Measurements from ENCODE around the gene MICALL1.
"Not testable (repeated sequence)": the region's sequence is repeated elsewhere in the genome, so short reads cannot be mapped to it uniquely, and the experiment has no call there.

The MICALL1 gene

DNA sequence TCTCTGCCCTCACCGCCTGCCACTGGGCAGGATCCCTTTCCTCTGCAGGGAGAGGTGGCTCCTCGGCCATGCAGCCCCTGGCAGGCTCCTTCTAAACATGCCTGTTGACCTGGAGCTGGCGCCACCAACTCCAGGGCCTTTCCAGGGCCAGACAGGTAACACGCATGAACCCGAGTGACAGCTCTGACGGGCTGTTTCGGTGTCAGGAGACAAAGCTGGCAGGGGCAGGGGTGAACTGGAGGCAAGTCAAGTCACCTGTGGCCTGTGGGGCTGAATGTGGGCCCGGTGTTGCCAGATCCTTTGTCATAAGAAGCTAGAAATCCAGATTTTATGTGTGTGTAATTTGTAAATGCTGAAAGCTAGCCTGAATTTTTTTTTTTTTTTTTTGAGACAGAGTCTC lies 36.0 kb downstream of the MICALL1 start:
- ChIA-PET CTCF (interaction anchor here (1.5 kb wide), 1 partner anchor 8 kb away, joined by 5 read pairs; no protein-coding TSS in a partner anchor), POLR2A (interaction anchor here (0.6 to 2.0 kb wide), 2 partner anchors 11 to 37 kb away, joined by 3 to 9 read pairs; partner anchors contain the start of genes C22orf23 and POLR2F)
- TF ChIP-seq FOXM1 (IDR thresholded peaks at IDR 0.05; ENCODE audit: borderline replicate concordance) (no peak), TARDBP (IDR thresholded peaks at IDR 0.05) (no peak), ELF4 (IDR thresholded peaks at IDR 0.05) (no peak), NFRKB (IDR thresholded peaks at IDR 0.05) (no peak), SUZ12 (IDR thresholded peaks at IDR 0.05) (no peak), BHLHE40 (IDR thresholded peaks at IDR 0.05; ENCODE audit: borderline replicate concordance) (no peak), ZNF384 (IDR thresholded peaks at IDR 0.05) (no peak), SP1 (IDR thresholded peaks at IDR 0.05) (no peak), FOXK2 (IDR thresholded peaks at IDR 0.05) (no peak), FOXA1 (IDR thresholded peaks at IDR 0.05) (no peak), ARNT (IDR thresholded peaks at IDR 0.05) (no peak), CTBP1 (IDR thresholded peaks at IDR 0.05; ENCODE audit: borderline replicate concordance) (no peak), HDGF (IDR thresholded peaks at IDR 0.05; ENCODE audit: borderline replicate concordance) (no peak), L3MBTL2 (conservative IDR thresholded peaks at IDR 0.05) (no peak)
- TF ChIP-seq, protein P1, sequence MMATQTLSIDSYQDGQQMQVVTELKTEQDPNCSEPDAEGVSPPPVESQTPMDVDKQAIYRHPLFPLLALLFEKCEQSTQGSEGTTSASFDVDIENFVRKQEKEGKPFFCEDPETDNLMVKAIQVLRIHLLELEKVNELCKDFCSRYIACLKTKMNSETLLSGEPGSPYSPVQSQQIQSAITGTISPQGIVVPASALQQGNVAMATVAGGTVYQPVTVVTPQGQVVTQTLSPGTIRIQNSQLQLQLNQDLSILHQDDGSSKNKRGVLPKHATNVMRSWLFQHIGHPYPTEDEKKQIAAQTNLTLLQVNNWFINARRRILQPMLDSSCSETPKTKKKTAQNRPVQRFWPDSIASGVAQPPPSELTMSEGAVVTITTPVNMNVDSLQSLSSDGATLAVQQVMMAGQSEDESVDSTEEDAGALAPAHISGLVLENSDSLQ (IDR thresholded peaks at IDR 0.05), result no peak
- DNase-seq (ENCODE audit: extremely low spot score), result no peak

DNA sequence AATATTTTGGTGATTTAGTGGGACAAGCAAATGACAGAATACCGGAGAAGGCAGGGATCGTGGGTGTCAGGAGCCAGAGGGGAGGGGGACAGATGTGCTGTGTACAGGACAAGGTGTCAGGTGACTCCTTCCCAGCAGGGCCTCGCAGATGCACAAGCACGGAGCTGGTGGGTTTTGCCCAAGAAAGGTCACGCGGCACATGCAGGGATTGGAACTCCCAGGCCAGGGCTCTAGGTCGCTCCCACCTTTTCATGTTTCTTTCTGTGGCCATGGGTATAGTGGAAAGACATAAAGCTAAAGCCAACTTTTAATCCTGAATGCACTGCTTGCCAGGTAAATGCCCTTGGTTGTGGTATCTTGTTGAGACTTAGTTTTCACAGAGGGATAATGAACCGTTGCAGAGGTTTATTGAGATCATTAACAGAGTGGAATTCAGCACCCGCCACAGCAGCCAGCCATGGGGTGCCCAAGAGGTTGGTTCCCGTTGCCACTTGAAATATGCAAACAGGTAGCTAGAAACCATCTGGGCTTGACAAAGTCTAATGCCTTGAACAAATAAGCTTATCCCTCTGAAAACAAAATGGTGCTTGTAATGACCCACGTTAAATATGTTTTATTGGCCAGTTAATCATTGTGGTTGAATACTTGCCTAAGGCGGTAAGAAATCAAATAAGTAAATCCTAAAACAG lies 37.2 kb downstream of the MICALL1 start:
- TF ChIP-seq ZNF384 (IDR thresholded peaks at IDR 0.05) (no peak), NFRKB (IDR thresholded peaks at IDR 0.05) (no peak), ELF4 (IDR thresholded peaks at IDR 0.05) (no peak), L3MBTL2 (conservative IDR thresholded peaks at IDR 0.05) (no peak), FOXK2 (IDR thresholded peaks at IDR 0.05) (no peak), TARDBP (IDR thresholded peaks at IDR 0.05) (no peak), SP1 (IDR thresholded peaks at IDR 0.05) (no peak), HDGF (IDR thresholded peaks at IDR 0.05; ENCODE audit: borderline replicate concordance) (no peak), FOXA1 (IDR thresholded peaks at IDR 0.05) (no peak), LEF1 (IDR thresholded peaks at IDR 0.05; ENCODE audit: borderline replicate concordance) (no peak), BHLHE40 (IDR thresholded peaks at IDR 0.05; ENCODE audit: borderline replicate concordance) (no peak)
- POLR2A ChIA-PET, result interaction anchor here (2.0 kb wide), 1 partner anchor 10 kb away, joined by 9 read pairs; the partner anchor contains the start of genes C22orf23 and POLR2F
- DNase-seq (ENCODE audit: extremely low spot score), result no peak
- CTCF ChIA-PET, result interaction anchor here (1.2 to 1.5 kb wide), 2 partner anchors 9 to 10 kb away, joined by 3 to 5 read pairs; no protein-coding TSS in a partner anchor

DNA sequence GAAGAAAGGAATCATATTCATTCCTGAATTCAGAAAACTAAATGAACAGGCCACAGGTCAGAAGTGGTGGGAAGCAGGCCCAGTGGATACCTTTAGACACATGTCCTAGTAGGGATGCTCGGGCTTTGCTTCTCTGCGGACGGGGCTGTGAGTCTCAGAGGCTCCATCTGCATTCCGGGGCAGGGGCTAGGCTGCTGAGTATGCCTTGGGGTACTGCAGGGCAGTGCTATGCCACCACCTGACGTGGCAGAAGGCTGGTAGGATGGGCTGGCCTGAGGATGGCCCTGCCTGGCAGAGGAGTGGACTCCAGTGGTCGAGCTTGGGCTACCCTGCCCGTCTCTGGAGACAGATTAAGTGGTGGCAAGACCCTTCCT lies 37.7 kb downstream of the MICALL1 start:
- ChIA-PET CTCF (interaction anchor here (1.2 to 1.6 kb wide), 3 partner anchors 10 to 127 kb away, joined by 3 to 5 read pairs (median 3); no protein-coding TSS in a partner anchor), POLR2A (interaction anchor here (2.0 kb wide), 1 partner anchor 10 kb away, joined by 9 read pairs; the partner anchor contains the start of genes C22orf23 and POLR2F)
- DNase-seq (ENCODE audit: extremely low spot score), result no peak
- TF ChIP-seq FOXK2 (IDR thresholded peaks at IDR 0.05) (no peak), ARNT (IDR thresholded peaks at IDR 0.05) (no peak)

DNA sequence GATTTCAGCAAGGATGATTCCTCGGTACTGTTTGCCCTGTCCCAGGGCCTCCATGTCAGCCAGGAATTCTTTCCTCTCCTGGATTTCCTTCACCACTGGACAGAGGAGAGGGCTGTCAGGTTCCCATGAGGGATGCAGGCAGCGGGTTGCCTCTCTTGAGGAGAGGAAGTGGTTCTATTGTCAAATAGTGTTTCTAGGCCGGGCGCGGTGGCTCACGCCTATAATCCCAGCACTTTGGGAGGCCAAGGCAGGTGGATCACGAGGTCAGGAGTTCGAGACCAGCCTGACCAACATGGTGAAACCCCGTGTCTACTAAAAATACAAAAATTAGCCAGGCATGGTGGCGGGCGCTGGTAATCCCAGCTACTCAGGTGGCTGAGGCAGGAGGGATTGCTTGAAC lies 38.3 kb downstream of the MICALL1 start:
- CTCF ChIA-PET, result interaction anchor here (1.6 kb wide), 1 partner anchor 127 kb away, joined by 3 read pairs; no protein-coding TSS in a partner anchor
- POLR2A ChIA-PET; DNase-seq (ENCODE audit: extremely low spot score): not testable (repeated sequence)

DNA sequence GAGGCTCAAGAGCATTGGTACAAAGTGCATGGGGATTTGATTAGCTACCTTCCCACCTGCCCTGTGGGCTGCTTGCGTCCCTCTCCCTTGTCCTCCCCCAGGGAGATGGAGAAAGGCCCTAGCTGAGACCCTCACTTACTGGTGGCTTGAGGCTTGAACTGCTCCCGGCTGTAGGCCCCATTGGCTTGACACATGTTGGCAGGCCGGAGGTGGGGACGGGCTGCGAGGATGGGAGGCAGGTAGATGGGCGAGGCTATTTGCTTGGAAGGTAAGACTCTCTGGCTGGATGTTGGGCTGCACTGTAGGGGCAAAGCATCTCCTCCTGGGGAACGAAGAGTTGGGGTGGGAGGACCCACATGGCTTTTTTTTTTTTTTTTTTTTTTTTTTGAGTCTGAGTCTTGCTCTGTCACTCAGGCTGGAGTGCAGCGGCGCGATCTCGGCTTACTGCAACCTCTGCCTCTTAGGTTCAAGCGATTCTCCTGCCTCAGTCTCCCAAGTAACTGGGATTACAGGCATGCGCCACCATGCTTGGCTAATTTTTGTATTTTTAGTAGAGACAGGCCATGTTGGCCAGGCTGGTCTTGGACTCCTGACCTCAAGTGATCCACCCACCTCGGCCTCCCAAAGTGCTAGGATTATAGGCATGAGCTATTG lies 41.2 kb downstream of the MICALL1 start:
- DNase-seq (ENCODE audit: extremely low spot score); POLR2A ChIA-PET: not testable (repeated sequence)
- CTCF ChIA-PET, result interaction anchor here (0.7 kb wide), 1 partner anchor 17 kb away, joined by 11 read pairs; no protein-coding TSS in a partner anchor

DNA sequence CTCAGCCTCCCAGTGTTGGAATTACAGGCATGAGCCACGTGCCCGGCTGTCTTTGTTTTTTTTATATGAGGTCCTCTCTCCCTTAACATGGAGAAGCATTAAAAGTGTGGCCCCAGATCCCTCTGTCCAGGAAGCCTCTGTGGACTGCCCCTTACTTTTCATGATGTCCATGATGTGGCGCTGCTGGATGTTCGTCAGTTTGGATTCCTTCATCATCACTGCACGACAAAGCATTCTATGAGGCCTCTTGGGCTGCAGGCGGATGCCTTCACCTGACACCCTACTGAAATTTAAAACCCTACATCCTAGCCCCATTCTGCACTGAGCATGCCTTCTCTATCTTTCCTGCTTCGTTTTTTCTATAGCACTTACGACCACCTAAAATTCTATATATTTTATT lies 45.2 kb downstream of the MICALL1 start:
- ChIA-PET CTCF (interaction anchor here (0.6 kb wide), 1 partner anchor 134 kb away, joined by 3 read pairs; no protein-coding TSS in a partner anchor), POLR2A (no interaction called here)
- DNase-seq (ENCODE audit: extremely low spot score), result peak; percentile 54
- TF ChIP-seq ELF4 (IDR thresholded peaks at IDR 0.05) (no peak), FOXM1 (IDR thresholded peaks at IDR 0.05; ENCODE audit: borderline replicate concordance) (no peak), BHLHE40 (IDR thresholded peaks at IDR 0.05; ENCODE audit: borderline replicate concordance) (no peak), ARNT (IDR thresholded peaks at IDR 0.05) (no peak), CTBP1 (IDR thresholded peaks at IDR 0.05; ENCODE audit: borderline replicate concordance) (no peak), FOXA1 (IDR thresholded peaks at IDR 0.05) (no peak), FOXK2 (IDR thresholded peaks at IDR 0.05) (no peak), NFRKB (IDR thresholded peaks at IDR 0.05) (no peak), TARDBP (IDR thresholded peaks at IDR 0.05) (no peak), ZNF384 (IDR thresholded peaks at IDR 0.05) (no peak), HDGF (IDR thresholded peaks at IDR 0.05; ENCODE audit: borderline replicate concordance) (no peak), SUZ12 (IDR thresholded peaks at IDR 0.05) (no peak), L3MBTL2 (conservative IDR thresholded peaks at IDR 0.05) (no peak), SP1 (IDR thresholded peaks at IDR 0.05) (no peak)

DNA sequence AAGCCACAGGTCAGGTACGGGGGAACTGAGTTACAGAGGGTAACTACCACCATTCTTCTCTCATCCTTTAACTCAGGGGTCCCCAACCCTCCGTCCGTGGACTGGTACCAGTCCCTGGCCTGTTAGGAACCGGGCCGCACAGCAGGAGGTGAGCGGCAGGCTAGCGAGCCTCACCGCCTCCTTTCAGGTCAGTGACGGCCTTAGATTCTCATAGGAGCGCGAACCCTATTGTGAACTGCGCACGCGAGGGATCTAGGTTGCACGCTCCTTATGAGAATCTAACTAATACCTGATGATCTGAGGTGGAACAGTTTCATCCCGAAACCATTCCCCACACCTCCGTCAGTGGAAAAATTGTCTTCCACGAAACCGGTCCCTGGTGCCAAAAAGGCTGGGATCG lies 46.5 kb downstream of the MICALL1 start:
- DNase-seq (ENCODE audit: extremely low spot score); CTCF ChIA-PET; POLR2A ChIA-PET: not testable (repeated sequence)

DNA sequence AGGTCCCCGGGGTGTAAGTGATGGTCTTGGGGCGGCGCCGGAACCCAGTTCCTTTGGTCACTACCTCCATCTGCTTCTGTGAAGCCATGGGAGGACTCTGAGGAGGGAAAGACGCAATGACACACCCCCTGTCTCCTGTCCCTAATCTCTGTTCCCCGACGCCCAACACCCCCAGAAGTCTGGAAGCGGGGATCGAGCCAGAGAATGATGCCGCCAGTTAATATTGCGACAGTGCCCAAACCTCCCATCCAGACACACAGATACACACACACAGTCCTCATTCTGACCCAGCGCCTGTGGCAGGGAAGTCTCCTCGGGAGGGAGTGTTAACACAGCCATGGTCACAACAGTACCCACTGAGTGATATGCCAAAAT lies 47.0 kb downstream of the MICALL1 start:
- no peak for DNase-seq (ENCODE audit: extremely low spot score)
- TF ChIP-seq ZNF384 (IDR thresholded peaks at IDR 0.05), result no peak
- TF ChIP-seq L3MBTL2 (conservative IDR thresholded peaks at IDR 0.05), result no peak
- TF ChIP-seq, protein P1 (IDR thresholded peaks at IDR 0.05), result no peak
- no peak for TF ChIP-seq BHLHE40 (IDR thresholded peaks at IDR 0.05; ENCODE audit: borderline replicate concordance)
- TF ChIP-seq ARNT (IDR thresholded peaks at IDR 0.05), result no peak
- TF ChIP-seq NFRKB (IDR thresholded peaks at IDR 0.05), result no peak
- no peak for TF ChIP-seq LEF1 (IDR thresholded peaks at IDR 0.05; ENCODE audit: borderline replicate concordance)
- no peak for TF ChIP-seq HDGF (IDR thresholded peaks at IDR 0.05; ENCODE audit: borderline replicate concordance)
- TF ChIP-seq FOXM1 (IDR thresholded peaks at IDR 0.05; ENCODE audit: borderline replicate concordance), result no peak
- no peak for TF ChIP-seq ELF4 (IDR thresholded peaks at IDR 0.05)
- TF ChIP-seq SP1 (IDR thresholded peaks at IDR 0.05), result no peak
- no peak for TF ChIP-seq FOXK2 (IDR thresholded peaks at IDR 0.05)
- TF ChIP-seq SUZ12 (IDR thresholded peaks at IDR 0.05), result no peak
- TF ChIP-seq CTBP1 (IDR thresholded peaks at IDR 0.05; ENCODE audit: borderline replicate concordance), result no peak
- no peak for TF ChIP-seq TARDBP (IDR thresholded peaks at IDR 0.05)
- no peak for TF ChIP-seq FOXA1 (IDR thresholded peaks at IDR 0.05)
- POLR2A ChIA-PET, result interaction anchor here (0.6 to 2.0 kb wide), 13 partner anchors 10 to 365 kb away, joined by 3 to 15 read pairs (median 4); partner anchors contain the start of gene CSNK1E
- CTCF ChIA-PET, result interaction anchor here (1.8 to 3.1 kb wide), 2 partner anchors 12 to 19 kb away, joined by 6 to 21 read pairs; no protein-coding TSS in a partner anchor

All from HEK293T (cell line).